NCI-H1436 treated with DMSO at 0.1 percent for 48 hours (cell line): ENCODE measurements around the gene TSACC.

Source experiments
- DNase-seq: peaks from one replicate; lab custom pipeline; 2025; lab: John Stamatoyannopoulos, UW

The TSACC gene

GRCh38 chr1:156394835-156395461 is 56.6 kb downstream of the TSACC start:
- DNase-seq, result no peak
